Thyroid gland (tissue), 4 donors: ENCODE data around the gene RREB1. TPM values are rescaled to one million over a fixed set of nuclear protein-coding genes. Genes with fewer than 3 reads are reported as not detected.
"Not testable (repeated sequence)": the region's sequence is repeated elsewhere in the genome, so short reads cannot be mapped to it uniquely, and the experiment has no call there.

ENCODE experiments used
- DNase-seq, 2 donors: peaks; one replicate each; pipeline ENCODE4 v3.0.0-alpha.2; 2019
- H3K27ac ChIP-seq, 3 donors: fragments of 200-600 bp; sonication (generic); 1 replicate in 2 of 3; 2 replicates in 1 of 3; pipeline ENCODE4 v1.5.1; 2016 to 2019; ENCODE audit warnings: mild to moderate bottlenecking in 1 of 3, moderate library complexity in 1 of 3
- H3K27me3 ChIP-seq: fragments of 200-600 bp; sonication (generic); one replicate; pipeline ENCODE4 v1.5.1; 2019
- H3K36me3 ChIP-seq, 2 donors: fragments of 200-600 bp; sonication (generic); one replicate each; pipeline ENCODE4 v1.5.1; 2016 to 2019
- H3K4me1 ChIP-seq, 2 donors: fragments of 200-600 bp; sonication (generic); one replicate each; pipeline ENCODE4 v1.5.1; 2017 to 2019
- H3K4me3 ChIP-seq, 3 donors: fragments of 200-600 bp; sonication (generic); replicated peaks in 1 of 3; 1 replicate in 2 of 3; 2 replicates in 1 of 3; pipeline ENCODE4 v1.5.1; 2016; ENCODE audit warnings: mild to moderate bottlenecking in 1 of 3
- H3K9me3 ChIP-seq: fragments of 200-600 bp; sonication (generic); one replicate; pipeline ENCODE4 v1.5.1; 2017
- POLR2A ChIP-seq, 2 donors: fragments of 450-650 bp; IDR thresholded peaks; one replicate each; pipeline ENCODE4 v1.6.1; 2017; ENCODE audit warnings: antibody characterized with exemption in 2 of 2, mild to moderate bottlenecking in 2 of 2, moderate library complexity in 1 of 2
- WGBS, 2 donors: methylation state at CpG; one replicate each; pipeline ENCODE4 v1.1.5; 2017; 5-methylcytosine and 5-hydroxymethylcytosine counted together
- intact Hi-C: fragments of 100-400 bp; cut with DNase I; formaldehyde crosslinking; loops from one replicate; pipeline ENCODE4 v1.15.1; 2023
- total RNA-seq, 4 donors: library from RNA; depleted of rRNA; stranded (reverse); fragments of >200 nt; gene quantifications; one replicate each; pipeline ENCODE4 v1.2.3, GENCODE V29; 2016
- TF ChIP-seq, protein P1 (sequence below), 6 experiments: fragments of 200-600 bp in 3 of 6; fragments of 450-650 bp in 3 of 6; sonication (generic) in 3 of 6; IDR thresholded peaks; one replicate each; pipeline ENCODE4 v1.5.1; 2016 to 2019; ENCODE audit warnings: antibody characterized with exemption in 6 of 6, mild to moderate bottlenecking in 2 of 6, inconsistent platforms in 1 of 6, moderate library complexity in 1 of 6

RREB1 gene
- total RNA-seq, 4 donors from 2014 or later = 48.0 to 91.3 (median 57.1) TPM

DNA sequence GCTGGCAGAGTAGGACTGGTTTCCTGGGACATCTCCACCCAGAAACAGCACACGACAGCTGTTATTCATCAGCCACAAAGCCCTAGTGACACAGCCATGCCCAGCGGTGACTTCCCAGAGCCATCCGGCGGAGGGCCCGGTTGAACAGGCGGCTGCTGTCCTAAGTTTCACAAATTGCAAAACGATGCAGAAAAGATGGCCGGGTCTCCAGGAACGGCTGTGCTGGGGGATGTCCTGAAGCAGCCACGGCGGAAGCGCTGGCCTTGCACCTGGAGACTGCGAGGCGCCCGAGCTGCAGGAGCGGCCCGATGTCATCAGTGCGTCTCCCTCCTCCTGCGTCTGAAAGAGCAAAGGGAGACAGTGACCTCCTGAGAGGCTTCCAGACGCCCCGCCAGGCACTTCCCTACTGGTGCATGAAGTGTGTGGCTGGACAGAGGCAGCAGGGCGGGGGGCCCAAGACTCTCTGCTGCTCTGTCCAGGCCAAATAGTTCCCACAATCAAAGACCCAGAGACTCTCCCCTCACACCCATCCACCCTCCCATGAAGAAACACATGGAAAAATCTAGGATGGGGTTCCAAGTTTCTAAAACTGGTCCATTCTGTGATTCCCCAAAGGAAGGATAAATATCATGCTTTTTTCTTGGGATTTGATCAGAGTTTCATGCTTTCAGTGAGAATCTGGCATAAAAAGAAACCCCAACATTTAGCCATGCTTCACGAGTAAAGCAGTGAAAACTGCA, 161.2 kb downstream of the RREB1 start:
- no peak overlapping the region for H3K4me3 ChIP-seq
- intact Hi-C loops = no loop called here
- no peaks in the 10 kb centered on the region for H3K27me3 ChIP-seq
- TF ChIP-seq POLR2A (IDR thresholded peaks at IDR 0.05) = no peak
- TF ChIP-seq, protein P1, sequence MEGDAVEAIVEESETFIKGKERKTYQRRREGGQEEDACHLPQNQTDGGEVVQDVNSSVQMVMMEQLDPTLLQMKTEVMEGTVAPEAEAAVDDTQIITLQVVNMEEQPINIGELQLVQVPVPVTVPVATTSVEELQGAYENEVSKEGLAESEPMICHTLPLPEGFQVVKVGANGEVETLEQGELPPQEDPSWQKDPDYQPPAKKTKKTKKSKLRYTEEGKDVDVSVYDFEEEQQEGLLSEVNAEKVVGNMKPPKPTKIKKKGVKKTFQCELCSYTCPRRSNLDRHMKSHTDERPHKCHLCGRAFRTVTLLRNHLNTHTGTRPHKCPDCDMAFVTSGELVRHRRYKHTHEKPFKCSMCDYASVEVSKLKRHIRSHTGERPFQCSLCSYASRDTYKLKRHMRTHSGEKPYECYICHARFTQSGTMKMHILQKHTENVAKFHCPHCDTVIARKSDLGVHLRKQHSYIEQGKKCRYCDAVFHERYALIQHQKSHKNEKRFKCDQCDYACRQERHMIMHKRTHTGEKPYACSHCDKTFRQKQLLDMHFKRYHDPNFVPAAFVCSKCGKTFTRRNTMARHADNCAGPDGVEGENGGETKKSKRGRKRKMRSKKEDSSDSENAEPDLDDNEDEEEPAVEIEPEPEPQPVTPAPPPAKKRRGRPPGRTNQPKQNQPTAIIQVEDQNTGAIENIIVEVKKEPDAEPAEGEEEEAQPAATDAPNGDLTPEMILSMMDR (IDR thresholded peaks at IDR 0.05) = no peak
- WGBS, 2 donors = 91% methylated on average over 19 to 23 of the region's 23 CpGs
- no peak for DNase-seq
- H3K36me3 ChIP-seq = no peaks in the 10 kb centered on the region
- H3K4me1 ChIP-seq = peaks cover 3 to 7% of the 10 kb centered on the region in 2 donors
- H3K9me3 ChIP-seq = no peaks in the 10 kb centered on the region
- no peak overlapping the region for H3K27ac ChIP-seq

DNA sequence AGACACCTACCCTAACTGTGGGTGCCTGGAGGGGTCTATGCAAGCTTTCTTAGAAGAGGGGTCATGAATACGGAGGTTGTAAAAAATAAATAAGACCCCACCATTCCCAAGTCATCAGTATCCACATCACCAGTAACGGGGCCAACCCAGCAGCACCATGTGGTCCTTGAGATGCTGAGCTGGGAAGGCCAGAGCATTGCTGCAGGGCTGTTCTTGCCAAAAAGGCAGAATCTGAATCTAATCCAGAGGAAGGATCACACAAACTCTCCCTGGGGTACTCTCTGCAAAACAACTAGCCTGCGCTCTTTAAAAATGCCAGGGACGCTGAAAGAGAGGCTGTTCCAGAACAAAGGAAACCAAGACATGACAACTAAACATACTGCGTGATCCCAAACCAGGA, 162.1 kb downstream of the RREB1 start:
- TF ChIP-seq POLR2A (IDR thresholded peaks at IDR 0.05) = no peak
- TF ChIP-seq, protein P1 (IDR thresholded peaks at IDR 0.05) = no peak
- intact Hi-C loops = no loop called here
- no peak overlapping the region for H3K4me3 ChIP-seq
- no peaks in the 10 kb centered on the region for H3K27me3 ChIP-seq
- H3K27ac ChIP-seq = no peak overlapping the region
- peaks cover 3 to 7% of the 10 kb centered on the region in 2 donors for H3K4me1 ChIP-seq
- WGBS, 2 donors = 84 to 85% methylated on average over 5 of the region's 5 CpGs
- no peaks in the 10 kb centered on the region for H3K9me3 ChIP-seq
- H3K36me3 ChIP-seq = no peaks in the 10 kb centered on the region
- DNase-seq = no peak

DNA sequence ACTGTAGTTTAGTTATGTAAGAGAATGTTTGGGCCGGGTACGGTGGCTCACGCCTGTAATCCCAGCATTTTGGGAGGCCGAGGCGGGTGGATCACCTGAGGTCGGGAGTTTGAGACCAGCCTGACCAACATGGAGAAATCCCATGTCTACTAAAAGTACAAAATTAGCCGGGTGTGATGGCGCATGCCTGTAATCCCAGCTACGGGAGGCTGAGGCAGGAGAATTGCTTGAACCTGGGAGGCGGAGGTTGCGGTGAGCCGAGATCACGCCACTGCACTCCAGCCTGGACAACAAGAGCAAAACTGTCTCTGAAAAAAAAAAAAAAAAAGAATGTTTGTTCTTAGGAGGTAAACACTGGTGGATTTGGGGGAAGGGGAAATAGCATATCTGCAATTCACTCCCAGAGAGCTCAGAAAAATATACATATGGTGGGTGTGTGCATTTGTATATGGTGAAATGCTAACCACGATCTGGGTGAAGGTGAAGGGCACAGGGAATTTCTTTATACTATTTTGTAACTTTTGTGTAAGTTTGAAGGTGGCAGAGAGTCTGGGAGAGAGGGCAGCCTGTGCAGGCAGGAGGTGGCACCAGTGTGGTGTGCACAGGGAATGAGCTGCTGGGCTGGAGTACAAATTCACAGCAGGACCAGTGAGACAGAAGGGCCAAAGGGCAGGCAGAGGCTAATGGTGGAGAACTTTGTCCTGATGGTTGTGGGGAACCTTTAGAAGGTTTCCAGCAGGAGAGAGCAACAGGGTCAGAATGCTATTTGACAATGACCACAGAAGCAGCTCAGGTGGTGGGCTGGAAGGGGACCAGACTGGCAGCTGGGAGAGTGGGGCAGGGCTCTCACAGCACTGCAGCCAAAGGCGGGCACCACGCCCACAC, 162.8 kb downstream of the RREB1 start:
- no peak overlapping the region for H3K4me3 ChIP-seq
- no peaks in the 10 kb centered on the region for H3K9me3 ChIP-seq
- peaks cover 3 to 7% of the 10 kb centered on the region in 2 donors for H3K4me1 ChIP-seq
- WGBS, 2 donors = 91 to 93% methylated on average over 16 of the region's 16 CpGs
- intact Hi-C loops = no loop called here
- no peak for TF ChIP-seq POLR2A (IDR thresholded peaks at IDR 0.05)
- TF ChIP-seq, protein P1 (IDR thresholded peaks at IDR 0.05) = no peak
- H3K27me3 ChIP-seq = no peaks in the 10 kb centered on the region
- H3K36me3 ChIP-seq = no peaks in the 10 kb centered on the region
- DNase-seq = peak in 1 of 2 donors; percentile 38
- H3K27ac ChIP-seq = no peak overlapping the region

DNA sequence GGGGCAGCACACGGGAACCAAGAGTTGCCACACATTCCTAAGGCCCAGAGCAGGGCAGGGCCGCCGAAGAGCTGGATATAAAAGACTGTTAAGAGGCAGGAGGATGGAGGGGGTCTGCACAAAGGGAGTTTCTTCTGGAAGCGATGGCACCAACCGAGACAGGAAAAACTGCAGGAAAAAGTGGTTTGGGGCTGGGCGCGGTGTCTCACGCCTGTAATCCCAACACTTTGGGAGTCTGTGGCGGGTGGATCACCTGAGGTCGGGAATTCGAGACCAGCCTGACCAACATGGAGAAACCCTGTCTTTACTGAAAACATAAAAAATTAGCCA, 163.4 kb downstream of the RREB1 start:
- 89 to 91% methylated on average over 10 to 11 of the region's 11 CpGs for WGBS, 2 donors
- no peak overlapping the region for H3K27ac ChIP-seq
- intact Hi-C loops = no loop called here
- H3K9me3 ChIP-seq = no peaks in the 10 kb centered on the region
- TF ChIP-seq, protein P1 (IDR thresholded peaks at IDR 0.05) = no peak
- TF ChIP-seq POLR2A (IDR thresholded peaks at IDR 0.05) = no peak
- H3K4me3 ChIP-seq = no peak overlapping the region
- peaks cover 3 to 7% of the 10 kb centered on the region in 2 donors for H3K4me1 ChIP-seq
- H3K36me3 ChIP-seq = no peaks in the 10 kb centered on the region
- DNase-seq = no peak
- H3K27me3 ChIP-seq = no peaks in the 10 kb centered on the region

DNA sequence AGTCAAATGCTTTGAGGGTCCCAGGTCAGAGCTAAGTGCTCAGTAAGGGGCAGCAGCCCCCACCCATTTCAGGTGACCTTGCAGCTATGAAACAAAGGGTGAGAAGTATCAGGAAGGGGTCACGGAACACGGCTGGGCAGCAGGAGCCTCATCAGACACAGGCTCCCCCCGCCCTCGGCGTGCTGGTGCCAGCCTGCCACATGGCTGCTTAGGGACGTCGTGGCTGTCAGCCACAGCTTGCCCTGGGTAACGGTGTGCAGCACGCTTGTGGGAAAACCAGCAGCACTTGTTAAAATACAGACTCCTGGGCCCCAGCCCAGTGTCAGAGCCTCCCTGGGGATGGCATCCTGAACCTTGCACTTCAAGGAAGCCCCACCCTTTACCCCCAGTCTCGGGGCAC, 165.9 kb downstream of the RREB1 start:
- WGBS, 2 donors = 67 to 75% methylated on average over 3 to 5 of the region's 10 CpGs
- intact Hi-C loops = no loop called here
- TF ChIP-seq, protein P1 (IDR thresholded peaks at IDR 0.05) = no peak
- no peak for TF ChIP-seq POLR2A (IDR thresholded peaks at IDR 0.05)
- no peaks in the 10 kb centered on the region for H3K36me3 ChIP-seq
- no peak overlapping the region for H3K4me3 ChIP-seq
- H3K4me1 ChIP-seq = peaks cover 14 to 16% of the 10 kb centered on the region in 2 donors
- H3K27me3 ChIP-seq = no peaks in the 10 kb centered on the region
- no peak overlapping the region for H3K27ac ChIP-seq
- no peaks in the 10 kb centered on the region for H3K9me3 ChIP-seq
- no peak for DNase-seq

DNA sequence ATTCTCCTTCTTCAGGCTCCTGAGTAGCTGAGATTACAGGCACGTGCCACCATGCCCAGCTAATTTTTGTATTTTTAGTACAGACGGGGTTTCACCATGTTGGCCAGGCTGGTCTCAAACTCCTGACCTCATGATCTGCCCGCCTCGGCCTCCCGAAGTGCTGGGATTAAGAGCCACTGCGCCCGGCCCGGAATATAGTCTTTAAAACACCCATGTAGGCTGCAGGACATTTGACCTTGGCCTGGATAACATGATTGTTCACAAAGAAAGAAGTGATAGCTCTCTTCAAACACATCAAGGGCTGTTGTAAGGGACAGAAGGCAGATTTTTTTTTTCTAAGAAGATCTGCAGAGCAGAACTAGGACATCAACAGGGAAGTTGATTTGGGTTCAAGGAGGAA, 166.8 kb downstream of the RREB1 start:
- H3K27ac ChIP-seq, H3K36me3 ChIP-seq, intact Hi-C loops, H3K27me3 ChIP-seq, H3K4me3 ChIP-seq, DNase-seq, H3K9me3 ChIP-seq: not testable (repeated sequence)
- H3K4me1 ChIP-seq = peaks cover 19 to 21% of the 10 kb centered on the region in 2 donors
- 75 to 83% methylated on average over 8 of the region's 8 CpGs for WGBS, 2 donors
